Measurements from ENCODE around the gene CRACDL. TPM values are rescaled to one million over a fixed set of nuclear protein-coding genes. Genes with fewer than 3 reads are reported as not detected.

CRACDL gene
- total RNA-seq, 1 experiment from 2014 or later = 2.4 TPM

DNA sequence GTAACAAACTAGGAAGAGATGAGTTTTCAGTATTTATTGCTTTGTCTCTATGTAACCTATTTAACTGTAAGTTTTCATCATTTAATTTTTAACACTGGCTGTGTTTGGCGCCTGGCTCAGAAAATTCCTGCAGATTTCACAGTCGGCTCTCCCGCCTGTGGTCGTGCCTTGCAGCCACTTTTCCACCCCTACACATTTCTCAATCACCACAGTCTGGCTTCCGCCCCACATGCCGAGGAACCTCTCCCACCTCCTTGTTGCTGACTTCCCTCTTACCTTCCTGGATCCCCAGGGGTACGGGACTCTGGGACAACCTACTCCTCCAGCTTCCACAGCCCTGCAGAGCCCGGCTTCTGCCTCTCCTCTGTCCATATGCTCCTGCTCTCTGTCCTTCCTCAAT lies 163.5 kb downstream of the CRACDL start:
- intact Hi-C loops (cut with micrococcal nuclease; ENCODE audit: unreplicated experiment) = no loop called here
- no TSS peak for BruUV-seq (replicated peaks)
- Histone ChIP-seq H3K4me3 (ENCODE audit: low read depth in 2 of 2, low read length in 2 of 2) (no peak overlapping the region), H3K27ac (ENCODE audit: low read length) (no peak overlapping the region), H3K27me3 (ENCODE audit: control insufficient read depth, insufficient read depth, low read length) (no peaks in the 10 kb centered on the region), H3K36me3 (ENCODE audit: control insufficient read depth, insufficient read depth, low read length) (no peaks in the 10 kb centered on the region), H3K4me1 (ENCODE audit: control insufficient read depth, insufficient read depth, low read length) (no peaks in the 10 kb centered on the region; the same call in 1 of the 2 replicates), H3K9me3 (ENCODE audit: control insufficient read depth, insufficient read depth, low read depth, low read length) (no peaks in the 10 kb centered on the region)
- CTCF ChIA-PET = no interaction called here
- no peak for DNase-seq (ENCODE audit: low read depth, low spot score)
- no peak for ATAC-seq
- no peak for TF ChIP-seq POLR2AphosphoS5 (IDR thresholded peaks at IDR 0.05; ENCODE audit: low read depth, low read length)
- no peak for TF ChIP-seq REST (IDR thresholded peaks at IDR 0.05; ENCODE audit: insufficient read depth in 1 of 2, low read depth in 2 of 2, low read length in 1 of 2)
- no peak for TF ChIP-seq SIN3A (IDR thresholded peaks at IDR 0.05; ENCODE audit: borderline replicate concordance, insufficient read depth, low read depth, low read length)
- TF ChIP-seq, protein P1, sequence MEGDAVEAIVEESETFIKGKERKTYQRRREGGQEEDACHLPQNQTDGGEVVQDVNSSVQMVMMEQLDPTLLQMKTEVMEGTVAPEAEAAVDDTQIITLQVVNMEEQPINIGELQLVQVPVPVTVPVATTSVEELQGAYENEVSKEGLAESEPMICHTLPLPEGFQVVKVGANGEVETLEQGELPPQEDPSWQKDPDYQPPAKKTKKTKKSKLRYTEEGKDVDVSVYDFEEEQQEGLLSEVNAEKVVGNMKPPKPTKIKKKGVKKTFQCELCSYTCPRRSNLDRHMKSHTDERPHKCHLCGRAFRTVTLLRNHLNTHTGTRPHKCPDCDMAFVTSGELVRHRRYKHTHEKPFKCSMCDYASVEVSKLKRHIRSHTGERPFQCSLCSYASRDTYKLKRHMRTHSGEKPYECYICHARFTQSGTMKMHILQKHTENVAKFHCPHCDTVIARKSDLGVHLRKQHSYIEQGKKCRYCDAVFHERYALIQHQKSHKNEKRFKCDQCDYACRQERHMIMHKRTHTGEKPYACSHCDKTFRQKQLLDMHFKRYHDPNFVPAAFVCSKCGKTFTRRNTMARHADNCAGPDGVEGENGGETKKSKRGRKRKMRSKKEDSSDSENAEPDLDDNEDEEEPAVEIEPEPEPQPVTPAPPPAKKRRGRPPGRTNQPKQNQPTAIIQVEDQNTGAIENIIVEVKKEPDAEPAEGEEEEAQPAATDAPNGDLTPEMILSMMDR (IDR thresholded peaks at IDR 0.05) = no peak
- TF ChIP-seq TCF7L2 (IDR thresholded peaks at IDR 0.05; ENCODE audit: low read depth, low read length) = no peak
- in situ Hi-C loops (cut with HindIII; ENCODE audit: low pct_unique_long_range_greater_than_20kb, low sequenced_read_pairs) = no loop called here
- POLR2A ChIA-PET = no interaction called here

DNA sequence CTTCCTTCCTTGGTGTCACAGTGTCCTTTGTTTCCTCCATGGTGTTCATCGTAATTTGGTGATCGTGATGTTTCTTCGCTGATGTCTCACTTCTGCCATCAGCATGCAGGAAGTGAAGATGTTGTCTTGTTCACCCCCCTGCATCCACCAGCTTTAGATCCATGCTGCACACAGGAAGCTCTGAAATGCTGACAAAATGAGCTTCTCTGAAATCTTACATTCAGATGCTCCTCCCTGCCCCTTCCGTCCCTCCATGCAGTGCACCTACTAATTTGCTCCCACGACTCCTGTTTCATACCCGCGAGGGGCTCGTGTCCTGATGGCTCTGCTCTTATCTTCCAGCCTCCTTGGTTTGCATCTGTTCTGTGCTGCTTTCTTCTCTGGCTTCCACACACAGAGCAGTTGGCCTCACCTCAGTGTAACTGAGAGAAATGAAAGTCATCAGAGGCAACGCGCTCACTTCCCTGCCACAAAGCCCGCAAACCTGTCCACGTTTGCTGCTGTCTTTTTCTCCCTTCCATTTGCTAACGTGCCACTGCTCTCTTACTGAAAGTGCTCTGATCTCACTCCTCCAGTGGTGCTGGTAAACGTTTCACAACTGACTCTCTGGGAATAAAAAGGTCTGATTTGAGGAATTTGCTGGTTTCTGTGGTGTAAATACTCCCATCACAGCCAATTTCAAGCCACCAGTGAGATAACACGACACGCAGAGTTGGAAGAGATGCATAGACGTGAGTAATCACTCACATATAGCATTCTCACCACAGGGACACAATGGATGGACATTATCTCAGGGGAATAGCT lies 164.1 kb downstream of the CRACDL start:
- H3K4me3 ChIP-seq (ENCODE audit: low read depth in 2 of 2, low read length in 2 of 2) = no peak overlapping the region
- in situ Hi-C loops (cut with HindIII; ENCODE audit: low pct_unique_long_range_greater_than_20kb, low sequenced_read_pairs) (no loop called here), intact Hi-C loops (cut with micrococcal nuclease; ENCODE audit: unreplicated experiment) (no loop called here)
- H3K4me1 ChIP-seq (ENCODE audit: control insufficient read depth, insufficient read depth, low read length) = no peaks in the 10 kb centered on the region; the same call in 1 of the 2 replicates
- ATAC-seq (no peak), DNase-seq (ENCODE audit: low read depth, low spot score) (no peak)
- no peak for TF ChIP-seq REST (IDR thresholded peaks at IDR 0.05; ENCODE audit: insufficient read depth in 1 of 2, low read depth in 2 of 2, low read length in 1 of 2)
- TF ChIP-seq SIN3A (IDR thresholded peaks at IDR 0.05; ENCODE audit: borderline replicate concordance, insufficient read depth, low read depth, low read length) = no peak
- TF ChIP-seq, protein P1 (IDR thresholded peaks at IDR 0.05) = no peak
- no peak for TF ChIP-seq TCF7L2 (IDR thresholded peaks at IDR 0.05; ENCODE audit: low read depth, low read length)
- TF ChIP-seq POLR2AphosphoS5 (IDR thresholded peaks at IDR 0.05; ENCODE audit: low read depth, low read length) = no peak
- H3K27me3 ChIP-seq (ENCODE audit: control insufficient read depth, insufficient read depth, low read length) = no peaks in the 10 kb centered on the region
- no peaks in the 10 kb centered on the region for H3K36me3 ChIP-seq (ENCODE audit: control insufficient read depth, insufficient read depth, low read length)
- no peaks in the 10 kb centered on the region for H3K9me3 ChIP-seq (ENCODE audit: control insufficient read depth, insufficient read depth, low read depth, low read length)
- CTCF ChIA-PET = no interaction called here
- BruUV-seq (replicated peaks) = no TSS peak
- POLR2A ChIA-PET = no interaction called here
- H3K27ac ChIP-seq (ENCODE audit: low read length) = no peak overlapping the region

All from Panc1 (cell line).